ENCODE data around the gene DRAM1. TPM values are rescaled to one million over a fixed set of nuclear protein-coding genes. Genes with fewer than 3 reads are reported as not detected.

DRAM1 gene
- total and polyA plus RNA-seq, 9 of the 15 experiments (the other 6 are each of a cell fraction or from before 2014, with no cell fraction given) = 1.4 to 4.3 (median 2.7) TPM

DNA sequence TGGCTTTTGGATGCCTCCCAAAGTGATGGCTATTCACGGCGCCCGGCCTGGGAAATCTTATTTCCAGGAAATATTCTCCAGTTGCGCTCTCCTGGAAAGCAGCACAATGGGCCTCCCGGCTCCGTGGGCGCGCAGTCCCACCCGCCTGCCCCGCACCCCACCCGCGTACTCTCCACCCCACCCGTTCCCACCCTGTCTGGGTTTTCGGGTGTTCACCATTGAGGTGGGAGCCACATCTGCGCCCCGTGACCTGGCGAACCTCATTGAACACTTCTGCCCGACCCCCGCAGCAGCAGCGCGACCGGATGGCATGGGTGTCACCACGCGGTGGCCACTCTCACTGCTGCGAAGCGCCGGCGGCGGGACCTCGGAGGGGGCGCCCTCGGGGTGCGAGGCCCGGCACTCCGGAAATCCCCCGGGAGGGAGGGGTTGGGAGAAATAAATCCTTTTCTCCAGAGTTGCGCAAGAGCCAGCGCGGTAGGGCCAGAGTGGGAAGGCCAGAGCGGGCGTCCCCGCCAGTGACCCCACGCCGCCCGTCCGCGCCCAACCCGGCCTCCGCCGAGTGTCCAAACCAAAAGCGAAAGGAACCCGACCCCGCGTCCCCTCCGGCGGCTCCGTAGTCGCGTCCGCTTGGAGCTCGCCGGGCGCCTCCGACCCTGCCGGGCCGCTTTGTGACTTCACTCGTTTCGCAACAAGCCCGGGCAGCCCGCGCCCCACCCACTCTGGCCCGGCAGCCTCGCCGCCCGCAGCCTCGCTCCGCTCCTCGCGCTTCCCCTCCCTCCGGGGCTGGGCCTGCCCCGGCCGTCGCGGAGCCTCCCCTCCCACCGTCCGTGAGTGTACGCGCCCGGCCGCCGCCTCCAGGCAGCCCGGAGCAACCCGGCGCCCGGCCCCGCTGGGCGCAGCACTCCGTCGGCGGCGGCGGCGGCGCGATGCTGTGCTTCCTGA lies at the start of gene DRAM1 (continued):
- TF ChIP-seq REST (IDR thresholded peaks at IDR 0.05; ENCODE audit: borderline replicate concordance) = 0 out of 2 replicates have a peak, but pooled peaks have one; percentile 5
- peak; percentile 69; the same call in 1 of the 2 replicates for TF ChIP-seq REST (CRISPR knock-in tag; IDR thresholded peaks at IDR 0.05; ENCODE audit: low read depth)
- TF ChIP-seq POLR2G (IDR thresholded peaks at IDR 0.05; ENCODE audit: low read depth, low read length) = peak; percentile 96
- TF ChIP-seq NELFE (IDR thresholded peaks at IDR 0.05; ENCODE audit: insufficient read depth, insufficient read length) = no peak
- no peak for TF ChIP-seq ZNF431 (CRISPR knock-in tag; IDR thresholded peaks at IDR 0.05)
- no peak for TF ChIP-seq SMAD1 (IDR thresholded peaks at IDR 0.05; ENCODE audit: low read depth, low read length, partially characterized antibody)
- TF ChIP-seq PRMT5 (CRISPR knock-in tag; IDR thresholded peaks at IDR 0.05) = no peak
- TF ChIP-seq SMAD3 (CRISPR knock-in tag; conservative IDR thresholded peaks at IDR 0.05) = no peak
- TF ChIP-seq ZNF449 (CRISPR knock-in tag; IDR thresholded peaks at IDR 0.05) = 0 out of 2 replicates have a peak, but pooled peaks have one; percentile 66
- no peak for TF ChIP-seq POLR2AphosphoS2 (IDR thresholded peaks at IDR 0.05; ENCODE audit: low read length)
- no peak for TF ChIP-seq PRPF4 (IDR thresholded peaks at IDR 0.05; ENCODE audit: insufficient read depth, low read depth, low read length, poor library complexity, severe bottlenecking)
- TF ChIP-seq, protein P1, sequence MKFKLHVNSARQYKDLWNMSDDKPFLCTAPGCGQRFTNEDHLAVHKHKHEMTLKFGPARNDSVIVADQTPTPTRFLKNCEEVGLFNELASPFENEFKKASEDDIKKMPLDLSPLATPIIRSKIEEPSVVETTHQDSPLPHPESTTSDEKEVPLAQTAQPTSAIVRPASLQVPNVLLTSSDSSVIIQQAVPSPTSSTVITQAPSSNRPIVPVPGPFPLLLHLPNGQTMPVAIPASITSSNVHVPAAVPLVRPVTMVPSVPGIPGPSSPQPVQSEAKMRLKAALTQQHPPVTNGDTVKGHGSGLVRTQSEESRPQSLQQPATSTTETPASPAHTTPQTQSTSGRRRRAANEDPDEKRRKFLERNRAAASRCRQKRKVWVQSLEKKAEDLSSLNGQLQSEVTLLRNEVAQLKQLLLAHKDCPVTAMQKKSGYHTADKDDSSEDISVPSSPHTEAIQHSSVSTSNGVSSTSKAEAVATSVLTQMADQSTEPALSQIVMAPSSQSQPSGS (CRISPR knock-in tag; IDR thresholded peaks at IDR 0.05) = no peak
- TF ChIP-seq, protein P2, sequence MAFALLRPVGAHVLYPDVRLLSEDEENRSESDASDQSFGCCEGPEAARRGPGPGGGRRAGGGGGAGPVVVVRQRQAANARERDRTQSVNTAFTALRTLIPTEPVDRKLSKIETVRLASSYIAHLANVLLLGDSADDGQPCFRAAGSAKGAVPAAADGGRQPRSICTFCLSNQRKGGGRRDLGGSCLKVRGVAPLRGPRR (CRISPR knock-in tag; IDR thresholded peaks at IDR 0.05) = no peak
- TF ChIP-seq HNRNPH1 (optimal IDR thresholded peaks at IDR 0.05; ENCODE audit: low read depth, low read length) = no peak
- TF ChIP-seq FOXK1 (CRISPR knock-in tag; IDR thresholded peaks at IDR 0.05; ENCODE audit: borderline replicate concordance) = no peak

Measured in K562 (cell line).